ENCODE data around the gene TACO1. TPM values are rescaled to one million over a fixed set of nuclear protein-coding genes. Genes with fewer than 3 reads are reported as not detected.

The TACO1 gene
- total and polyA plus RNA-seq, 8 donors, result 7.0 to 26.6 (median 15.9) TPM

DNA sequence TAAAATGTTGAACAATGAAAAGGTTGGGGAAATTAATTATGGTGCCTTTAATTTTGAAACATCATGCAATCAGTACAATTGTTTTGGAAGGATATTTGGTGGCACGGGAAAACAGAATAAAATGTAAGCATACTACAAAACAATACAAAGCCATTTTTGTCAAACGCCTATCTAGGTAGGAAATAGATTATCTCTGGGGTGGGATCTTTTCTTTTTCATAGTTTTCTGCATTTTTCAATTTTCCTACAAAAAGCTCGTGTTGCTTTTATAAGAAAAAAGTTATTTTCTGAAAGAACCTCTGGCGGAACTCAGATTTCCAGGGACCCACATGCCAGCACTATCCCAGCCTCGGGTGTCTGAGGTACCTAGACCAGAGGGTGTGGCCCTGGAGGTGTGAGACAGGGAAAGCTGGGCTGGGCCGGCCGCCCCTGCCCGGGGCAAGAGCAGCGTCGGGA lies 20.6 kb downstream of the TACO1 start:
- Histone ChIP-seq H3K27me3 (no peaks in the 10 kb centered on the region), H3K4me1 (peaks cover 20 to 38% (median 36%) of the 10 kb centered on the region in 4 donors), H3K9me3 (no peaks in the 10 kb centered on the region), H3K27ac (peak overlapping the region; percentile 79 to 92 (median 90)), H3K4me3 (peak overlapping the region; percentile 68 to 91 (median 72)), H3K36me3 (no peaks in the 10 kb centered on the region)
- 6 to 8% (median 6%) methylated on average over 10 of the region's 10 CpGs for whole genome bisulfite sequencing, 5 donors
- no peak for DNase-seq
- TF ChIP-seq EP300 (IDR thresholded peaks at IDR 0.05) (no peak), POLR2A (IDR thresholded peaks at IDR 0.05) (no peak), POLR2AphosphoS5 (IDR thresholded peaks at IDR 0.05) (no peak)
- TF ChIP-seq, protein P1, sequence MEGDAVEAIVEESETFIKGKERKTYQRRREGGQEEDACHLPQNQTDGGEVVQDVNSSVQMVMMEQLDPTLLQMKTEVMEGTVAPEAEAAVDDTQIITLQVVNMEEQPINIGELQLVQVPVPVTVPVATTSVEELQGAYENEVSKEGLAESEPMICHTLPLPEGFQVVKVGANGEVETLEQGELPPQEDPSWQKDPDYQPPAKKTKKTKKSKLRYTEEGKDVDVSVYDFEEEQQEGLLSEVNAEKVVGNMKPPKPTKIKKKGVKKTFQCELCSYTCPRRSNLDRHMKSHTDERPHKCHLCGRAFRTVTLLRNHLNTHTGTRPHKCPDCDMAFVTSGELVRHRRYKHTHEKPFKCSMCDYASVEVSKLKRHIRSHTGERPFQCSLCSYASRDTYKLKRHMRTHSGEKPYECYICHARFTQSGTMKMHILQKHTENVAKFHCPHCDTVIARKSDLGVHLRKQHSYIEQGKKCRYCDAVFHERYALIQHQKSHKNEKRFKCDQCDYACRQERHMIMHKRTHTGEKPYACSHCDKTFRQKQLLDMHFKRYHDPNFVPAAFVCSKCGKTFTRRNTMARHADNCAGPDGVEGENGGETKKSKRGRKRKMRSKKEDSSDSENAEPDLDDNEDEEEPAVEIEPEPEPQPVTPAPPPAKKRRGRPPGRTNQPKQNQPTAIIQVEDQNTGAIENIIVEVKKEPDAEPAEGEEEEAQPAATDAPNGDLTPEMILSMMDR (IDR thresholded peaks at IDR 0.05), result no peak
- intact Hi-C loops (cut with DNase I; ENCODE audit: low total_unique reads), result no loop called here

DNA sequence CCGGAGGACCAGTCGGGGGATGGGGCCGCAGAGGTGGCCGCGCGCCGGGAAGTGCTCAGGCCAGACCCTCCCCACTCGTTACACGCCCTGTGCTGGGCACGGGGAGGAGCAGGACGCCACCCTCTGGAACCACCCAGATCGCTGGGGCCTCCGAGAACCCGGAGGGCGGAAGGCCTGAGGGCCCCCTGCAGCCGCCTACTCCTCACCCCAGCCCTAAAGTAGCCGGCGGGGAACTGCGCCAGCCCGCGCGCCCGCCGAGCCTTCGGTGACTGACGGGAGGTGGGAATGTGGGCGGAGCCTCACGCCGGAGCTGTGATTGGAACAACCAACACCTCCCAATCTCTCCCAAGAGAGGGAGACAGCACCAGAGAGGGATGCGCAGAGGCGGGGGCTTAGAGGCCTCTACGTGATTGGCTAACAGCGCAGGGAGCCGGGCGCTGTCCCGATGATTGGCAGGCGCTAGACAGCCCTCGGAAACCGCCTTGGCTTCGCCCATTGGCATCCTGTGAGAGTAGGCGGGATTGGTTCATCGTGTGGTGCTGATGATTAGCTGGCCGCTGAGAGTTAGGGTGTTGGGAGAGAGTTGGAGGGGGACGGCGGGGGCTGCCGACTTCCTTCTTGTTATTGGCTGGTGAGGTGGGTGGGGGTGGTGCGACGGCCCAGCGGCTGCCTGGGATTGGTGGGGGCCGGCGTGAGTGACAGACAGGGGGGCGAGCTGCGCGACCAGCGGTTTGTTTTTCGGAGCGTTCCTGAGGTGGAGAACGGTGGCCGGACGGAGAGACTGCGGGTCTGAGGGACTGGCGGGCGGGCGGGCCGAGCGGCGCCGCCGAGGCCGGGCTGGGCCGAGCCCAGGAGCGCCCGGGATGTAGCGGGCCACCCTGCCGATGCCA lies 21.2 kb downstream of the TACO1 start, which contains the start of gene MAP3K3:
MAP3K3 (plus strand) TSS at position 734 of the 890 bp plus-strand sequence. CDS start 343 bp downstream, outside the sequence.
- WGBS, 5 donors, result 0 to 1% (median 0%) methylated on average over 28 to 75 of the region's 75 CpGs
- peak within 1 kb of the TSS; percentile 81 to 92 (median 90) for H3K27ac ChIP-seq
- no peaks in the 10 kb centered on the region for H3K27me3 ChIP-seq
- DNase-seq, result peak; percentile 98 to 100
- H3K36me3 ChIP-seq, result no peaks in the 10 kb centered on the region
- peak within 1 kb of the TSS; percentile 68 to 91 (median 72) for H3K4me3 ChIP-seq
- TF ChIP-seq EP300 (IDR thresholded peaks at IDR 0.05) (no peak), POLR2AphosphoS5 (IDR thresholded peaks at IDR 0.05) (peak in 2 of 3 donors; percentile 86 to 89), POLR2A (IDR thresholded peaks at IDR 0.05) (peak in 2 of 4 donors; percentile 41 to 43)
- TF ChIP-seq, protein P1 (IDR thresholded peaks at IDR 0.05), result peak in 2 of 7 experiments; percentile 11 to 14
- intact Hi-C loops (cut with DNase I; ENCODE audit: low total_unique reads), result no loop called here
- peaks cover 25 to 45% (median 42%) of the 10 kb centered on the region in 4 donors for H3K4me1 ChIP-seq
- no peaks in the 10 kb centered on the region for H3K9me3 ChIP-seq

DNA sequence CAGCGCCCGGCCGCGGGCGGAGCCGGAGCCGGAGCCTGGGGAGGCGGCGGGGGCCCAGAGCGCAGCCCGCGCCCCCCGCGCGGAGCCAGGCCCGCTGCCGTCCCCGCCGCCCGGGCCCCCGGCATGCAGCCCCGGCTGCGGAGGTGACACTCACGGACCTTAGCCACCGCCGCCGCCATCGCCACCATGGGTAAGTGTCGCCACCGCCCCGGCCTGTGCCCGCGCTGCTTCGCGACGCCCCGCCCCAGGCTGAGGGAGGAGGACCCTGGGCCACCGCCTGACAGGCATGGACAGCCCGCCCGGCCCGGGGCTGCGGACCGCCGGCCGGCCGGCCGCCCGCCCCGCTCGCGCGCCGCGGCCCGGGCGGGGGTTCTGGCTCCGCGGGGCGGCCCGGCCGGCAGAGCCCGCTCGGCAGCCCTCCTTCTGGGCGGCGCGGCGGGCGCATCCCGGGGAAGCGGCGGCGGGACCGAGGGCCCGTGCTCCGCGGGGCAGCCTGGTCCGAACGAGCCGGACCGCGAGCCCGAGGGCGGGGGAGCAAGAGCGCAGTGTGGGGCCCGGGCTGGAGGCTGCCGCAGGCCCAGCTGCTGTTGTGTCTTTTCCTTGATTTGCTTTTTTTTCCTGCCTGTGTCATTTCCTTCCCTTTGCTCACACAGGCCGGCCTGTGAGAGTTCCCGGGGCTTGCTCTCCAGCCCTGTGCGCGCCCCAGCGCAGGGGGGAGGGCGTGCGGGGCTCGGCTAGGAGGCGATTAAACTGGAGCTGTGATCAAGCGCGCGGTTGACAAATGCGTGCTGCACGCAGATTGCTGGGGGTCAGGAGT lies 22.1 kb downstream of the TACO1 start:
- Histone ChIP-seq H3K4me3 (peak overlapping the region; percentile 68 to 91 (median 72)), H3K4me1 (peaks cover 31 to 54% (median 50%) of the 10 kb centered on the region in 4 donors), H3K27me3 (no peaks in the 10 kb centered on the region), H3K36me3 (no peaks in the 10 kb centered on the region), H3K27ac (peak overlapping the region; percentile 78 to 92 (median 90)), H3K9me3 (no peaks in the 10 kb centered on the region)
- DNase-seq, result peak; percentile 80 to 88
- TF ChIP-seq POLR2A (IDR thresholded peaks at IDR 0.05), result no peak
- TF ChIP-seq EP300 (IDR thresholded peaks at IDR 0.05), result no peak
- TF ChIP-seq, protein P1 (IDR thresholded peaks at IDR 0.05), result no peak
- TF ChIP-seq POLR2AphosphoS5 (IDR thresholded peaks at IDR 0.05), result peak in 1 of 3 donors; percentile 13
- intact Hi-C loops (cut with DNase I; ENCODE audit: low total_unique reads), result no loop called here
- WGBS, 5 donors, result 0 to 1% (median 1%) methylated on average over 14 to 100 of the region's 100 CpGs
